H9 (cell line): ENCODE data around the gene TRIM38. TPM values are rescaled to one million over a fixed set of nuclear protein-coding genes. Genes with fewer than 3 reads are reported as not detected.

Source experiments
- DNase-seq: peaks from one replicate; pipeline ENCODE4 v3.0.0-alpha.2; 2017
- H2AFZ ChIP-seq: one replicate; pipeline ENCODE4 v1.6.1; 2013; ENCODE audit warnings: mild to moderate bottlenecking, low read length, control low read depth, moderate library complexity
- H2AK5ac ChIP-seq: 2 replicates; pipeline ENCODE4 v1.6.1; 2013; ENCODE audit warnings: low read length, control low read depth, mixed read lengths; ENCODE audit not compliant: insufficient read length
- H2BK120ac ChIP-seq: one replicate; pipeline ENCODE4 v1.6.1; 2013; ENCODE audit warnings: low read depth, mild to moderate bottlenecking, low read length, control low read depth, inconsistent platforms; ENCODE audit not compliant: poor library complexity, severe bottlenecking
- H2BK12ac ChIP-seq: 2 replicates; pipeline ENCODE4 v1.6.1; 2013; ENCODE audit warnings: low read length, control low read depth, mixed read lengths, low read depth; ENCODE audit not compliant: insufficient read length
- H2BK15ac ChIP-seq: 2 replicates; pipeline ENCODE4 v1.6.1; 2013; ENCODE audit warnings: low read depth, low read length, control low read depth
- H2BK20ac ChIP-seq: one replicate; pipeline ENCODE4 v1.6.1; 2013; ENCODE audit warnings: low read depth, mild to moderate bottlenecking, low read length, control low read depth, inconsistent platforms; ENCODE audit not compliant: poor library complexity, severe bottlenecking
- H2BK5ac ChIP-seq: 2 replicates; pipeline ENCODE4 v1.6.1; 2013; ENCODE audit warnings: low read length, control low read depth, mixed read lengths; ENCODE audit not compliant: insufficient read length
- H3K14ac ChIP-seq: 2 replicates; pipeline ENCODE4 v1.6.1; 2013; ENCODE audit warnings: low read length, control low read depth; ENCODE audit not compliant: insufficient read depth
- H3K18ac ChIP-seq: 2 replicates; pipeline ENCODE4 v1.6.1; 2013; ENCODE audit warnings: low read depth, mild to moderate bottlenecking, mixed read lengths, low read length, control low read depth; ENCODE audit not compliant: insufficient read length
- H3K23ac ChIP-seq: 2 replicates; pipeline ENCODE4 v1.6.1; 2013; ENCODE audit warnings: low read length, control low read depth, mixed read lengths, low read depth; ENCODE audit not compliant: insufficient read length
- H3K23me2 ChIP-seq: 2 replicates; pipeline ENCODE4 v1.6.1; 2013; ENCODE audit warnings: low read depth, mild to moderate bottlenecking, mixed read lengths, low read length, control low read depth; ENCODE audit not compliant: insufficient read length, poor library complexity, severe bottlenecking
- H3K27ac ChIP-seq: 2 replicates; pipeline ENCODE4 v1.5.1; 2013; ENCODE audit warnings: low read length, control low read depth, mixed read lengths, low read depth; ENCODE audit not compliant: insufficient read length
- H3K27me3 ChIP-seq: 2 replicates; pipeline ENCODE4 v1.6.1; 2013; ENCODE audit warnings: low read length, control low read depth, inconsistent platforms; ENCODE audit not compliant: insufficient read depth
- H3K4ac ChIP-seq: 2 replicates; pipeline ENCODE4 v1.6.1; 2013; ENCODE audit warnings: low read depth, mild to moderate bottlenecking, control low read depth, inconsistent platforms, low read length, moderate library complexity
- H3K4me1 ChIP-seq: 2 replicates; pipeline ENCODE4 v1.6.1; 2013; ENCODE audit warnings: low read length, control low read depth, inconsistent platforms; ENCODE audit not compliant: insufficient read depth
- H3K4me2 ChIP-seq: 2 replicates; pipeline ENCODE4 v1.6.1; 2013; ENCODE audit warnings: low read length, control low read depth, mixed read lengths; ENCODE audit not compliant: insufficient read length, insufficient read depth
- H3K56ac ChIP-seq: 2 replicates; pipeline ENCODE4 v1.6.1; 2013; ENCODE audit warnings: low read depth, mild to moderate bottlenecking, mixed read lengths, low read length, control low read depth; ENCODE audit not compliant: insufficient read length
- H3K79me1 ChIP-seq: 2 replicates; pipeline ENCODE4 v1.6.1; 2013; ENCODE audit warnings: low read depth, mild to moderate bottlenecking, moderate library complexity, low read length, control low read depth, inconsistent platforms; ENCODE audit not compliant: insufficient read depth, poor library complexity, severe bottlenecking
- H3K79me2 ChIP-seq: 2 replicates; pipeline ENCODE4 v1.6.1; 2013; ENCODE audit warnings: low read length, control low read depth, inconsistent platforms; ENCODE audit not compliant: insufficient read depth
- H3K9ac ChIP-seq: 2 replicates; pipeline ENCODE4 v1.6.1; 2013; ENCODE audit warnings: low read length, control low read depth, mixed read lengths; ENCODE audit not compliant: insufficient read length; ENCODE audit errors: extremely low read depth
- H3K9me3 ChIP-seq: one replicate; pipeline ENCODE4 v1.6.1; 2013; ENCODE audit warnings: low read depth, low read length, inconsistent platforms; ENCODE audit not compliant: control insufficient read depth
- H3T11ph ChIP-seq: one replicate; pipeline ENCODE4 v1.6.1; 2013; ENCODE audit warnings: mild to moderate bottlenecking, low read length, control low read depth, inconsistent platforms
- H4K20me1 ChIP-seq: one replicate; pipeline ENCODE4 v1.6.1; 2013; ENCODE audit not compliant: control insufficient read depth, insufficient read length, insufficient read depth
- H4K5ac ChIP-seq: 2 replicates; pipeline ENCODE4 v1.6.1; 2013; ENCODE audit warnings: low read depth, mild to moderate bottlenecking, mixed read lengths, low read length, control low read depth; ENCODE audit not compliant: insufficient read length
- H4K8ac ChIP-seq: replicated peaks from 2 replicates; pipeline ENCODE4 v1.6.1; 2013; ENCODE audit warnings: low read length, control low read depth, mixed read lengths, low read depth; ENCODE audit not compliant: insufficient read length
- H4K91ac ChIP-seq: 2 replicates; pipeline ENCODE4 v1.6.1; 2013; ENCODE audit warnings: low read depth, mild to moderate bottlenecking, moderate library complexity, mixed read lengths, low read length, control low read depth; ENCODE audit not compliant: insufficient read length
- H3K27ac Mint-ChIP-seq, 3 experiments: 2 replicates in 2 of 3; 3 replicates in 1 of 3; pipeline ENCODE4 v1.8.0; 2020 to 2021; ENCODE audit warnings: mixed read lengths in 3 of 3, mild to moderate bottlenecking in 1 of 3, moderate library complexity in 1 of 3
- H3K27me3 Mint-ChIP-seq: 2 replicates; pipeline ENCODE4 v1.8.0; 2021; ENCODE audit warnings: low read depth, mild to moderate bottlenecking, moderate library complexity, mixed read lengths
- H3K36me3 Mint-ChIP-seq, 3 experiments: 2 replicates in 2 of 3; 3 replicates in 1 of 3; pipeline ENCODE4 v1.8.0; 2020 to 2021; ENCODE audit warnings: low read depth in 3 of 3, mixed read lengths in 3 of 3; ENCODE audit not compliant: insufficient read depth in 1 of 3
- H3K4me1 Mint-ChIP-seq, 2 experiments: 2 replicates each; pipeline ENCODE4 v1.8.0; 2020; ENCODE audit warnings: mixed read lengths in 2 of 2
- H3K4me3 Mint-ChIP-seq, 2 experiments: 2 replicates in 1 of 2; 3 replicates in 1 of 2; pipeline ENCODE4 v1.8.0; 2020 to 2021; ENCODE audit warnings: mild to moderate bottlenecking in 2 of 2, mixed read lengths in 2 of 2, moderate library complexity in 1 of 2
- H3K9me3 Mint-ChIP-seq, 2 experiments: 2 replicates in 1 of 2; 3 replicates in 1 of 2; pipeline ENCODE4 v1.8.0; 2020; ENCODE audit warnings: mild to moderate bottlenecking in 2 of 2, mixed read lengths in 2 of 2, moderate library complexity in 1 of 2
- WGBS: extraction: QIAGEN DNeasy Blood & Tissue Kit; methylation state at CpG from one replicate; pipeline ENCODE4 v1.1.7; 2013; ENCODE audit warnings: missing lambda C conversion rate, low lambda C conversion rate, mixed read lengths; ENCODE audit not compliant: insufficient read length; ENCODE audit errors: extremely low coverage; 5-methylcytosine and 5-hydroxymethylcytosine counted together
- total RNA-seq: library from RNA; stranded (reverse); gene quantifications from 2 replicates; pipeline ENCODE4 v1.2.1, GENCODE V29; 2021
- TF ChIP-seq, protein P1 (sequence below): fragments of 200-600 bp; sonication (generic); conservative IDR thresholded peaks from 3 replicates; pipeline ENCODE4 v1.8.0; 2021; ENCODE audit warnings: antibody characterized with exemption, mild to moderate bottlenecking

TRIM38 gene
- total RNA-seq, 1 experiment from 2014 or later, result 0.61 TPM

GRCh38 chr6:25995507-25995906, 32.9 kb downstream of the TRIM38 start:
- WGBS, result no CpG with 5 or more reads among the region's 1 CpG
- Histone ChIP-seq H3K4me2 (no peak overlapping the region), H3T11ph (no peak overlapping the region), H4K20me1 (no peaks in the 10 kb centered on the region), H2BK120ac (no peak overlapping the region), H3K23me2 (peaks cover 10% of the 10 kb centered on the region), H4K8ac (no peak overlapping the region), H3K4ac (no peak overlapping the region), H3K4me1 (peaks cover 3% of the 10 kb centered on the region; the same call in 1 of the 2 replicates), H2BK12ac (no peak overlapping the region), H3K27ac (no peak overlapping the region), H3K18ac (no peak overlapping the region), H3K27me3 (no peaks in the 10 kb centered on the region), H4K5ac (no peak overlapping the region), H3K9me3 (no peaks in the 10 kb centered on the region), H3K56ac (no peak overlapping the region), H4K91ac (no peak overlapping the region), H3K79me1 (no peaks in the 10 kb centered on the region), H2BK15ac (no peak overlapping the region), H3K23ac (no peak overlapping the region), H2BK5ac (no peak overlapping the region), H3K14ac (no peak overlapping the region), H2AFZ (no peak overlapping the region), H2BK20ac (no peak overlapping the region), H2AK5ac (no peak overlapping the region), H3K79me2 (no peaks in the 10 kb centered on the region), H3K9ac (no peak overlapping the region)
- Mint-ChIP-seq H3K4me3 (no peak overlapping the region), H3K4me1 (peaks cover 51 to 53% of the 10 kb centered on the region in 2 experiments), H3K36me3 (peaks cover 2 to 9% (median 7%) of the 10 kb centered on the region in 3 experiments; a peak in 5 of 7 replicates), H3K9me3 (no peaks in the 10 kb centered on the region), H3K27me3 (no peaks in the 10 kb centered on the region), H3K27ac (no peak overlapping the region)
- TF ChIP-seq, protein P1, sequence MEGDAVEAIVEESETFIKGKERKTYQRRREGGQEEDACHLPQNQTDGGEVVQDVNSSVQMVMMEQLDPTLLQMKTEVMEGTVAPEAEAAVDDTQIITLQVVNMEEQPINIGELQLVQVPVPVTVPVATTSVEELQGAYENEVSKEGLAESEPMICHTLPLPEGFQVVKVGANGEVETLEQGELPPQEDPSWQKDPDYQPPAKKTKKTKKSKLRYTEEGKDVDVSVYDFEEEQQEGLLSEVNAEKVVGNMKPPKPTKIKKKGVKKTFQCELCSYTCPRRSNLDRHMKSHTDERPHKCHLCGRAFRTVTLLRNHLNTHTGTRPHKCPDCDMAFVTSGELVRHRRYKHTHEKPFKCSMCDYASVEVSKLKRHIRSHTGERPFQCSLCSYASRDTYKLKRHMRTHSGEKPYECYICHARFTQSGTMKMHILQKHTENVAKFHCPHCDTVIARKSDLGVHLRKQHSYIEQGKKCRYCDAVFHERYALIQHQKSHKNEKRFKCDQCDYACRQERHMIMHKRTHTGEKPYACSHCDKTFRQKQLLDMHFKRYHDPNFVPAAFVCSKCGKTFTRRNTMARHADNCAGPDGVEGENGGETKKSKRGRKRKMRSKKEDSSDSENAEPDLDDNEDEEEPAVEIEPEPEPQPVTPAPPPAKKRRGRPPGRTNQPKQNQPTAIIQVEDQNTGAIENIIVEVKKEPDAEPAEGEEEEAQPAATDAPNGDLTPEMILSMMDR, result no peak
- no peak for DNase-seq
